CD1c-positive myeloid dendritic cell (primary cell): ENCODE results near the gene EMID1.

Experiments
- DNase-seq: peaks from one replicate; pipeline ENCODE4 v3.0.0-alpha.2; 2016; ENCODE audit errors: extremely low spot score

EMID1 gene

GRCh38 chr22:29259253-29259899 lies 53.7 kb downstream of the EMID1 start:
- DNase-seq = no peak

- no peak for DNase-seq
Observed at GRCh38 chr22:29260031-29260560, 54.4 kb downstream of the EMID1 start.

GRCh38 chr22:29260601-29261315 lies 55.1 kb downstream of the EMID1 start:
- DNase-seq = no peak

DNA sequence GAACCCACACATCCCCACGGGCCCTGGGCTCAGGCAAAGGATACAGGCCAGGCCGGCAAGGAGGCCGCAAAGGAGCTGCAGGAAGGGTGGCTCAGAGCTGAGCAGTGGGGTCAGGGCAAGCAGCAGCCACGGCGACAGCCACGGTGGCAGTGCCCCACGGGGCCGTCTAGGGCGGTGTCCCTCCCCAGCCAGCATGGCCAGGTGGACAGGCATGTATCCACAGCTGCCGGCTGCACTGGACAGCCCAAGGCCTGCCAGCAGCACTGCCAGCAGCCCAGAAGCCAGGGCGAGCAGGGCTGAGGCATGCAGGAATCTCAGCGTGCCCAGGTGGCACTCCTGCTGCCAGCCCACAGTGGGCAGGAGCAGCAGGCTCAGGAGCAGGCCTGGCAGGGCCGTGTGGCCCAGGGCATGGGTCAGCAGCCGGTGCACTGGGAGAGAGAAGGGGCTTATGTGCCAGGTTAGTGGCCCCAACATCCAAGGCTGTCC lies 58.1 kb downstream of the EMID1 start:
- DNase-seq = no peak

DNA sequence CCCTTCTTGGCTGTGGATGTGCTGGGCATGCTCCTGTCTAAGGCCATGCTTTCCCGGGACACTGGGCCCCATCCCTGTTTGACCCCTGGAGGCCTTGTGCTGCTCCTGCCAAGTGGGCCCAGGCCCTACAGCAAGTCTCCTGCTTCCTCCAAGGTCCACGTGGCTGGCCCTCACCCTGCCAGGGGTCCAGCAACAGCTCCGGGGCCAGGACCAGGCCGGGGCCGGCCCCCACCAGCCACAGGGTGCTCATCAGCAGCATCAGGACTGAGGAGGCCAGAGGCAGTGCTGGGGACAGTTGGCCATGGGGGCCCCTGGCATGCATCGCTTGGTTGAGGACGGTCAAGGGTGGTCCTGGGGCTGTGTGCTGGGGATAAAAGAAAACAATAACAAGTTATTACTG lies 59.6 kb downstream of the EMID1 start:
- no peak for DNase-seq

DNA sequence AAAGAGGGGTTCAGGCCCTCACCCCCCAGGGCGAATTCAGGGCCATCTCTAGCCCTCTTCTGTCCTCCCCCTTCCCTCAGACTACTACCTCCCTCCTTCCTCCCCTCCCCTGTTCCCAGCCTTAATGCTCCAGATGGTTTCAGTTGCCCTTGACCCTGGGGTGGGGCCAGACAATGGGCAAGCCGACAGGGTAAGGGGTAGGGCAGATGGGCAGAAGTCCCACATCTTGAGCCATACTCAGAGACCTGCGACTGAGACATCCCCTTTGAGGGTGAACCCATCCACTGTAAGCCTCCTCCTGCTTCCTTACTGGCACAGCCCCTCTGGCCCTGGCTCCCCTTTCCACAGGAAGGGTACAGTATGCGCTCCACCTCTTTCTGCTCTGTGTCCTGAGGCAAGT lies 60.2 kb downstream of the EMID1 start:
- no peak for DNase-seq

GRCh38 chr22:29266564-29267461 lies 61.1 kb downstream of the EMID1 start:
- DNase-seq = no peak

GRCh38 chr22:29267462-29267857 lies 61.8 kb downstream of the EMID1 start:
- no peak for DNase-seq

DNA sequence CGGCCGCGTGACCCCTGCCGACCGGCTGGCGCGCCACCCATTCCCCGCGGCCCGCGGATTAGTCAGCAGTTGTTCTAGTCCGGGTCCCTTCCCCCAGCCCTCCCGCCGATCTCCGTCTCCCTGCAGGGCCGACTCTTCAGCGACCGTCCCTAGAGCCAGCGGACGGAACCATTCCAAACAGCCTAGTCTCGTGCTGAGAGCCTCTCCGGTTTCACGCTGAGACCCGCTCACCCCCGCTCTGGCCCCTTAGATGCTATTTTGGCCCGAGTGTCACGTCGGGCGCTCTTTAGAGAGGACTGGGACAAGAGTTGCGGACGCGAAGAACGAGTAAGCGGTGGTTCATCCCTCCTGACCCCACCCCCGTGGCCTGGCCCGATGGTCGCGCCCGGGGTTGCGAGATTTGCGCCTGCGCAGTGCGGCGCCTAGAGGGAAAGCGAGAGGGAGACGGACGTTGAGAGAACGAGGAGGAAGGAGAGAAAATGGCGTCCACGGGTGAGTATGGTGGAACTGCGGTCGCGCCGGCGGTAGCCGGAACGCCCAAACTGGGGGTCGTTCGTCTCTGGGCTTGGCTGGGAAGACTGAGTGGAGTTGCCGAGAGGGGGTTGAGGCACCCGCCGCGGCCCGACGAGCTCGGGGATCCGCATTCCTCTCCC lies 62.3 kb downstream of the EMID1 start, which contains the start of the genes EWSR1 and RHBDD3:
Gene EWSR1, plus strand, starts transcription at position 411 of the 653 bp plus-strand sequence. Its CDS starts 69 bp downstream, at position 480.
Gene RHBDD3, minus strand, starts transcription at position 124 of the 653 bp plus-strand sequence. CDS start 2,355 bp downstream, outside the sequence.
- peak; percentile 96 for DNase-seq

DNA sequence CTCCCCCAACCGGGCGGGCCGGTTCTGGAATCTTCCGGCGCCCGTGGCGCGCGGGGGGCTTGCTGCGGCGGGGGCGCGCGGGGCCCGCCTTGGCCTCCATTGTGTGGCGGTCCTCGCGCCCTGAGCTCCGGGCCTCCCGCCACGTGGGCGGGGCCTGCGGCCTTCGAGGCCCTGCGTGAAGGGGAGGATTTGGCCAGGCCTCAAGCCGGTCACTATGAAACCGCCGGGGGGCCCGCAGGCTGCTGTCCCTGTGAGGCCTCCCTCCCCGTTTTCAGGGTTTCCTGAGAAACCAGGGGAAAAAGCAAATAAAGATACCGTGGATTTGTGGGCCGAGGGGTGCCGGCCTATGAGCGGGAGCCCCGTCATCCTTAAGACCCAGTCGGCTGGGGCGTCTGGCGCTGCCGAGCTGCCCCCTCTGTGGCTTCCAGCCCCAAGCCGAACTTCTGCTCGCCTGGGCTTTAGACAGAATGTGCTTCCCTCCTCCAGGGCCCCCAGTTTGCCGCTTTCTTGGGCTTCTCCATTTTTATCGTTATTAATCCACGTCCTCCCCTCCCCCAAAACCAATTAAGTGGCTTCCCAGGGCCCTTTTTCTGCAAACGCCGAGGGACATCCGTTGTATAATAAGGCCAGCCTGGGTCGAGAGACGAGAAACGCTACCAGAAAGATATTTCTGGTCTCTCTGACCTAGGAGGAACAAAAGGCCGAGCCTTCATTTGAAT lies 63.0 kb downstream of the EMID1 start:
- DNase-seq = peak; percentile 59

- DNase-seq = no peak
Observed at GRCh38 chr22:29269230-29269604, 63.5 kb downstream of the EMID1 start.

DNA sequence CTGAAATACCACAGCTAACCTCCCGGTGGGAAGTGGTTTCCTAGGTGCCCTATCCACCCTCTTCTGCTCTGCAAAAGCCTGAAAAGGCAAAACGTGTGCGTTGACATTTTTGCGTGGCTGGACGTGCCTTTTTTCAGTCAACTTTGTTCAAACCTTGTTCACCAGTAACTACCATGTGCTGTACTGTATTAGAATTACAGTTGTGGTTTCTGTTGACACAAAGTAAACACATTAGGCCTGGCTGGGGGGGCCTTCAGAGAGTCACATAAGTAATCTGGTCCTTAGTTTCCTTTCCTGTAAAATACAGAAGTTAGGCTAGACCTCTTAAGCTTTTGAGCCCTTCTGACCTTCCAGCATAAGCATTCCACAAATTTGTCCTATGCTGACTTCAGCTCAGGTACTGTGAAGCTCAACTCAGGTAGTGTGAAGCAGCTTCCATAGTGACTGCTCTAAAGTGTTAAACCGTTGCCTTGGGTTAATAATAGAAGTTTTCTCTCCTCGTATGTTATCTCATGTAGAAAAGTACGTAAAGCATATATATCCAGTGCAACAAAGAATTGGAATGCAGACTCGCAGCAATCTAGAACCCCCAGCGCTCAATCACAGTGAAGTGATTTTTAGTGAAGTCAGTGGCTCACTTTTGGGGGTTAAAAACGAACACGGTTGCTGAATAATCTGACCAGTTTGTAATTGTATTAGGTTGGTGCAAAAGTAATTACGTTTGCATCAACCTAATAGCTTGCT lies 64.2 kb downstream of the EMID1 start:
- DNase-seq = peak; percentile 13

DNA sequence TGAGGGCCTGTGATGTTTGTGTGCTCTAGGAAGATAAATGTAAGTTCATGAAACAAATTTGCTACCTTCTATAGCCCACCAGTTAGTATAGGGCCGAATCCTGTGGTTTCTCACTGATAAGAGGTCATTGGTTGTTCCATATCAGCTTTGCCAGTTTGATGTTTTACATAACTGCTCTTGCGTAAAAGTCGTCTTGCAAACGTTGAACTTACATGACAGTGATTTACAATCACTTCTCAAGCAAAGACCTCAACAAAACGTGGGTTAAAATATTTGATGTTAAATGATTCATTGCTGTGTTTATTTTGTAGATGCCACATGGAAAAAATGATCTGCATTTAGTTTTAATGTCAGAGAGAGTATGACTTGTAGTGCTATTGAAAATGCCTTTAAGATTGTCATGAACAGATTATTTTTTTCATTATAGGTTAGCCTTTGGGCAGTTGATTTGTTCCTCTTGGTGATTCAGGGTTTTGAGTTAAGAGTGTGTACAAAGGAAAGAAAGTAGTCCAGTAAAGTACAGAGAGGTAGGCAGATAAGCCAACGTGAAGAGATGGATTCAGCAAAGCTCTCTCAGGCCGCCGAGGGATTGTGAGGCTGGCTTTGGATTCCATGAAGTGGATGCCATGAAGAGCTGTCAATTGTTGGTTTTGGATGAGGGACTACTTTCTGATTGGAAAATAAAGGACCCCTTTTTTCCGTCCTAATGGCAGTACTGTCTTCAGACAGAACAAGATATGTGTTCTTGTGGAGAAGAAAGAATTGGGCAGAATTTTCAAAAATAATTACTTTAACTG lies 65.0 kb downstream of the EMID1 start:
- DNase-seq = peak; percentile 21

DNA sequence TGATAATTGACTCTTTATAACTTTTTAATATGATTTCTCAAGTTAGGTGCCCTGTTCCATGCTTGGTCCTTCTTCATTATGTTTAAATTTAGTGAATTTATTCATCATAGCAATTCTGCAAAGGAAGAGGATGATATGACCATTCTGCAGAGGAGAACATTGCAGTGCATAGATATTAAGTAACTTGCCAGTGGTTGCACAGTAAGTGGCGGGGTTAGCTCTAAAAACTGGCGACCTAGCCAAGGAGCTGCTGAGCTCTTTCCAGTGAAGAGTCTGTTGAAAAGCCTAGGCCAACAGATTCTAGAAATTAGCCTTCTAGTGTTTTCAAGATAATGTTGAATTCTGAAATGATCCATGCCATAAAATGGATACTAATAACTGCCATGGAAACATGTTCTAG lies 66.9 kb downstream of the EMID1 start:
- no peak for DNase-seq

GRCh38 chr22:29275167-29275566 lies 69.5 kb downstream of the EMID1 start:
- DNase-seq = no peak

- DNase-seq = no peak
Observed at GRCh38 chr22:29275819-29276565, 70.3 kb downstream of the EMID1 start.

- DNase-seq = no peak
Observed at GRCh38 chr22:29277927-29278326, 72.2 kb downstream of the EMID1 start.

DNA sequence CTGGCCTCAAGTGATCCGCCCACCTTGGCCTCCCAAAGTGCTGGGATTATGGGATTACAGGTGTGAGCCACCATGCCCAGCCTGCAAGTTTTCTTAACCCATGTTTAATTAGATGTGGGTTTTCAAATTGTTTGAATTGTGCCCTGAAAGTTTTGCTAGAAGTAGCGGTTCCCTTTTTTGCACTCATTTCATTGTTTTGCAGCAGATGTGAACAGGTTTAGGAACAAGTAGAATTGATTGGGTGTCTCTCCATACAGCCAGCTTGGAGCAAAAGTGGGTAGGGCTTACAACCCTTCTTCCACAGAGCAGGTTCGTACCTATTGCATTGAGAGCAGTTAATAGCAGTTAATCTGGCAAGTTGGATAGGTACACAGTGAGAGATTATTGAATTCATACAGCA lies 78.5 kb downstream of the EMID1 start:
- no peak for DNase-seq
